Stomach (tissue), 9 donors: Measurements from ENCODE around the gene PLSCR2. TPM values are rescaled to one million over a fixed set of nuclear protein-coding genes. Genes with fewer than 3 reads are reported as not detected.
"Not testable (repeated sequence)": the region's sequence is repeated elsewhere in the genome, so short reads cannot be mapped to it uniquely, and the experiment has no call there.

Experiments
- DNase-seq, 2 donors: peaks; one replicate each; pipeline versions ENCODE4 v3.0.0 to v3.0.0-alpha.2; 2013 to 2019
- H3K27ac ChIP-seq, 5 donors: fragments of 200-600 bp in 4 of 5; sonication (generic) in 4 of 5; one replicate each; pipeline ENCODE4 v1.5.1; 2013 to 2019; ENCODE audit warnings: mild to moderate bottlenecking in 1 of 5, moderate library complexity in 1 of 5
- H3K27me3 ChIP-seq, 3 donors: fragments of 200-600 bp; sonication (generic); one replicate each; pipeline ENCODE4 v1.5.1; 2017 to 2019; ENCODE audit warnings: mixed run types in 1 of 3
- H3K36me3 ChIP-seq, 4 donors: fragments of 200-600 bp; sonication (generic); 1 replicate in 3 of 4; 2 replicates in 1 of 4; pipeline ENCODE4 v1.5.1; 2016 to 2019
- H3K4me1 ChIP-seq, 4 donors: fragments of 200-600 bp; sonication (generic); one replicate each; pipeline ENCODE4 v1.5.1; 2016 to 2019
- H3K4me3 ChIP-seq, 4 donors: fragments of 200-600 bp; sonication (generic) in 3 of 4; one replicate each; pipeline ENCODE4 v1.5.1; 2016 to 2019; ENCODE audit warnings: mild to moderate bottlenecking in 1 of 4
- H3K9me3 ChIP-seq, 4 donors: fragments of 200-600 bp; sonication (generic); one replicate each; pipeline ENCODE4 v1.5.1; 2016 to 2019
- CTCF ChIP-seq, 7 experiments: fragments of 450-650 bp in 4 of 7; fragments of 200-600 bp in 3 of 7; sonication (generic) in 3 of 7; IDR thresholded peaks; one replicate each; pipeline ENCODE4 v1.5.1; 2016 to 2019; ENCODE audit warnings: antibody characterized with exemption in 7 of 7, control low read depth in 2 of 7, mild to moderate bottlenecking in 1 of 7
- EP300 ChIP-seq: sonication (generic); formaldehyde crosslinking; IDR thresholded peaks from one replicate; pipeline ENCODE4 v1.6.1; 2017; ENCODE audit warnings: antibody characterized with exemption
- POLR2A ChIP-seq, 4 donors: fragments of 450-650 bp; IDR thresholded peaks; one replicate each; pipeline ENCODE4 v1.6.1; 2016; ENCODE audit warnings: antibody characterized with exemption in 4 of 4, control low read depth in 2 of 4, mild to moderate bottlenecking in 1 of 4, moderate library complexity in 1 of 4
- POLR2AphosphoS5 ChIP-seq, 3 donors: sonication (generic); formaldehyde crosslinking; IDR thresholded peaks; one replicate each; pipeline ENCODE4 v1.6.1; 2016; ENCODE audit warnings: antibody characterized with exemption in 3 of 3
- WGBS, 5 donors: extraction: QIAGEN DNeasy Blood & Tissue Kit in 3 of 5; methylation state at CpG; one replicate each; pipeline versions ENCODE4 v1.1.5 to v1.1.7; 2013 to 2018; 5-methylcytosine and 5-hydroxymethylcytosine counted together
- intact Hi-C: fragments of 100-400 bp; cut with DNase I; formaldehyde crosslinking; loops from one replicate; pipeline ENCODE4 v1.15.1; 2023; ENCODE audit warnings: low total_unique reads
- polyA plus RNA-seq, 3 donors: library from polyadenylated mRNA; stranded (reverse); fragments of 200-250 nt; gene quantifications; one replicate each; pipeline ENCODE4 v1.2.3, GENCODE V29; 2013
- total RNA-seq, 5 donors: library from RNA; depleted of rRNA; stranded (reverse); fragments of >200 nt; gene quantifications; one replicate each; pipeline versions ENCODE4 v1.1.0 to v1.2.3, GENCODE V29; 2014 to 2016
- donor health status: healthy with polysubstance abuse.
- donor health status: Bipolar disorder and iron deficiency.
- donor health status: healthy.

PLSCR2 gene
- total and polyA plus RNA-seq, 8 donors = 0.20 to 0.73 TPM; not detected in 6

DNA sequence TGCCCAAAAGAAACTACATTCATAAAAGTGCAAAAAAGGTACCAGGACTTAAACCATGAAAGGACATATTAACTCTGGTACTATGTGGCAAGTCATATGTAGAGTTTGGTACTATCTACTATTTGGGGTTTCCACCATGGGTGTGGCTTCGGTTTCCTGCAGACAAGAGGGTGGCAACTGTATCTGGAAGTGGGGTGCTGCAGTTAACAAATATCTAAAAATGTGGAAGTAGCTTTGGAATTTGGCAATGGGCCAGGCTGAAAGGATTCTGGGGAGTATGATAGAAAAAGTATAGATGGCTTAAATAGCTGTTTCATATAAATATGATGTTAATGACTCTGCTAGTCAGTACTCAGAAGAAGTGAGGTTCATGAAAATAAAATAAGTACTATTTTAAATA lies 44.0 kb downstream of the PLSCR2 start:
- H3K9me3 ChIP-seq = peaks cover 0 to 7% (median 5%) of the 10 kb centered on the region in 4 donors
- no peak for TF ChIP-seq EP300
- no peak for TF ChIP-seq CTCF (IDR thresholded peaks at IDR 0.05)
- TF ChIP-seq POLR2A (IDR thresholded peaks at IDR 0.05) = no peak
- no peak for TF ChIP-seq POLR2AphosphoS5 (IDR thresholded peaks at IDR 0.05)
- WGBS, 5 donors = 72 to 86% (median 82%) methylated on average over 1 of the region's 1 CpG
- no peak overlapping the region for H3K4me3 ChIP-seq
- no peaks in the 10 kb centered on the region for H3K27me3 ChIP-seq
- no peak overlapping the region for H3K27ac ChIP-seq
- intact Hi-C loops = no loop called here
- no peaks in the 10 kb centered on the region for H3K36me3 ChIP-seq
- H3K4me1 ChIP-seq = peaks cover 0 to 6% (median 0%) of the 10 kb centered on the region in 4 donors
- no peak for DNase-seq

DNA sequence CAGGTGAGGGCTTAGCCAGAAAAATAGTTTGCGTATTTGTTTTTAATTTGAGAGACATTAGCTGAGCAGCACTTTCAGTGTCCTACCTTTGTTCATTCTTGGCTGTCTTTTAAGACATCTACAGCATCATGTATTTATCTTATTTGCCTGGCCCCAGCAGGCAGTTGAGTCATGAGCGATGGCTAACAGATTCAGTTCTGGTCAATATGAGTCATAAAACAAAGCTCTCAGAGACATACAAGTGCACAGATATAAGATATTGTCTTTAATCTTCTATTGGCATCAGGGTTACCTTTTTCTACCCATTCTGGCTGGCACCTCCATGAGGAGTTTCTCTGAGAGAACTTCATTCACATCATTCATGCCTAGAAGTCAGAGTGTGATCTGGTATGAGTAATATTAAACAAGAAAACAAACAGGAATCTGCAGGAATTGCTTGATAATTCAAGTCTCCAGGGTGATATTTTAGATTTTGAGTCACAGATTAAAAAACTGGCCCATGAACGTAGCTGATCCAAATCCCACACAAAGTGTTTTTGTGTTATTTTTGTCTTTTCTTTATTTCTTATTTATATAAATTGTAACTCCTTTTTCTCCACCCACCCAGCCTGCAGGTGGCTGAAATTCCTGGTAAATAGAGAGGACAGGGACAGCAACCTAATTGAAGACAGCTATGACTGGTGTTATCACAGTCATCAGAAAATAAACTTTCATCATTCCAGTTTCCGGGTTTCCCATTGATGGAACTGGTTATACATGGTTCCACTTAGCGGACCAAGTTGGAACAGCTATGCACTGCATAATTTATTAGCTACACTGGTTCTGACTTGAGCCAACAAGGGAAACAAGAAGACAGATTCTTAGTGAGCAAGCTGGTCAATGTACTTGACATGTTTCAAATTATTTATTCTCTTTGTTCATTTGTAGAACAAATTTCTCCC lies 47.3 kb downstream of the PLSCR2 start:
- H3K27me3 ChIP-seq = no peaks in the 10 kb centered on the region
- H3K9me3 ChIP-seq = no peaks in the 10 kb centered on the region
- H3K36me3 ChIP-seq = no peaks in the 10 kb centered on the region
- TF ChIP-seq EP300 (no peak), CTCF (IDR thresholded peaks at IDR 0.05) (no peak), POLR2A (IDR thresholded peaks at IDR 0.05) (no peak), POLR2AphosphoS5 (IDR thresholded peaks at IDR 0.05) (no peak)
- intact Hi-C loops = no loop called here
- H3K4me3 ChIP-seq = no peak overlapping the region
- no peak overlapping the region for H3K27ac ChIP-seq
- peak in 1 of 2 donors; percentile 27 for DNase-seq
- H3K4me1 ChIP-seq = peaks cover 0 to 6% (median 0%) of the 10 kb centered on the region in 4 donors
- WGBS, 5 donors = 57 to 76% (median 66%) methylated on average over 5 of the region's 5 CpGs

- no peaks in the 10 kb centered on the region for H3K36me3 ChIP-seq
- H3K9me3 ChIP-seq = peaks cover 6 to 18% (median 9%) of the 10 kb centered on the region in 4 donors
Measured at GRCh38 chr3:146416366-146416765, 53.0 kb downstream of the PLSCR2 start.

GRCh38 chr3:146414010-146414409 lies 55.4 kb downstream of the PLSCR2 start:
- no peak overlapping the region for H3K27ac ChIP-seq
- intact Hi-C loops = no loop called here
- 30 to 67% (median 63%) methylated on average over 1 of the region's 1 CpG for WGBS, 5 donors
- TF ChIP-seq POLR2AphosphoS5 (IDR thresholded peaks at IDR 0.05) = no peak
- TF ChIP-seq POLR2A (IDR thresholded peaks at IDR 0.05) = no peak
- no peak for TF ChIP-seq CTCF (IDR thresholded peaks at IDR 0.05)
- TF ChIP-seq EP300 = no peak
- H3K36me3 ChIP-seq = no peaks in the 10 kb centered on the region
- no peaks in the 10 kb centered on the region for H3K27me3 ChIP-seq
- no peak for DNase-seq
- H3K4me1 ChIP-seq = no peaks in the 10 kb centered on the region
- peaks cover 6 to 25% (median 11%) of the 10 kb centered on the region in 4 donors for H3K9me3 ChIP-seq
- H3K4me3 ChIP-seq = no peak overlapping the region

More at GRCh38 chr3:146416366-146416765, 53.0 kb downstream of the PLSCR2 start:
- intact Hi-C loops = no loop called here
- peak in 1 of 2 donors; percentile 20 for DNase-seq
- WGBS, 5 donors = 61 to 78% (median 72%) methylated on average over 2 of the region's 2 CpGs
- H3K4me1 ChIP-seq = no peaks in the 10 kb centered on the region
- H3K27ac ChIP-seq = no peak overlapping the region
- H3K4me3 ChIP-seq = no peak overlapping the region
- no peaks in the 10 kb centered on the region for H3K27me3 ChIP-seq
- TF ChIP-seq EP300 = no peak
- TF ChIP-seq POLR2AphosphoS5 (IDR thresholded peaks at IDR 0.05) = no peak
- no peak for TF ChIP-seq CTCF (IDR thresholded peaks at IDR 0.05)
- no peak for TF ChIP-seq POLR2A (IDR thresholded peaks at IDR 0.05)

GRCh38 chr3:146412711-146413110 lies 56.6 kb downstream of the PLSCR2 start:
- H3K27ac ChIP-seq, H3K4me1 ChIP-seq, DNase-seq, intact Hi-C loops, H3K27me3 ChIP-seq, H3K4me3 ChIP-seq, H3K36me3 ChIP-seq: not testable (repeated sequence)
- H3K9me3 ChIP-seq = peaks cover 6 to 25% (median 11%) of the 10 kb centered on the region in 4 donors
- WGBS, 5 donors = 90 to 98% (median 94%) methylated on average over 5 of the region's 5 CpGs
